Epidermal melanocyte (primary cell): ENCODE results near the gene SORCS2.

Source experiments
- DNase-seq: peaks from one replicate; pipeline ENCODE4 v3.0.0; 2011; ENCODE audit warnings: low spot score; ENCODE audit not compliant: insufficient read length

Gene SORCS2

GRCh38 chr4:7323461-7323871, 131.1 kb downstream of the SORCS2 start:
- no peak for DNase-seq

- DNase-seq, result no peak
Measured at GRCh38 chr4:7323872-7324650, 131.7 kb downstream of the SORCS2 start.

- DNase-seq, result no peak
Measured at GRCh38 chr4:7324651-7325121, 132.3 kb downstream of the SORCS2 start.

- no peak for DNase-seq
Measured at GRCh38 chr4:7325541-7325940, 133.2 kb downstream of the SORCS2 start.

- DNase-seq, result no peak
Measured at GRCh38 chr4:7326306-7326692, 134.0 kb downstream of the SORCS2 start.

- no peak for DNase-seq
Measured at GRCh38 chr4:7326693-7327340, 134.5 kb downstream of the SORCS2 start.

- DNase-seq, result no peak
Measured at GRCh38 chr4:7327341-7327885, 135.1 kb downstream of the SORCS2 start.

GRCh38 chr4:7328162-7328912, 136.0 kb downstream of the SORCS2 start:
- no peak for DNase-seq

- no peak for DNase-seq
Measured at GRCh38 chr4:7328913-7329638, 136.7 kb downstream of the SORCS2 start.

- no peak for DNase-seq
Measured at GRCh38 chr4:7330031-7330596, 137.8 kb downstream of the SORCS2 start.

GRCh38 chr4:7330811-7331681, 138.7 kb downstream of the SORCS2 start:
- no peak for DNase-seq

GRCh38 chr4:7331682-7332000, 139.3 kb downstream of the SORCS2 start:
- no peak for DNase-seq

- DNase-seq, result no peak
Measured at GRCh38 chr4:7332216-7333023, 140.1 kb downstream of the SORCS2 start.

- no peak for DNase-seq
Measured at GRCh38 chr4:7333024-7333780, 140.9 kb downstream of the SORCS2 start.

GRCh38 chr4:7333801-7334421, 141.6 kb downstream of the SORCS2 start:
- no peak for DNase-seq

GRCh38 chr4:7334521-7335275, 142.4 kb downstream of the SORCS2 start:
- no peak for DNase-seq

- peak; percentile 32 for DNase-seq
Measured at GRCh38 chr4:7335344-7336066, 143.2 kb downstream of the SORCS2 start.
